GM21825 (cell line): ENCODE data around the gene ZNF320.
"Not testable (repeated sequence)": the region's sequence is repeated elsewhere in the genome, so short reads cannot be mapped to it uniquely, and the experiment has no call there.

Experiments used
- ATAC-seq: cut with Tn5 transposase; IDR thresholded peaks from one replicate; pipeline ENCODE4 v1.9.1; 2021; ENCODE audit warnings: mild to moderate bottlenecking, moderate library complexity; ENCODE audit not compliant: unreplicated experiment

Gene ZNF320

GRCh38 chr19:52897138-52897935 is at the start of gene ZNF320:
ZNF320 (minus strand) TSS chr19:52897635; CDS start chr19:52890255, 7,380 bp downstream.
- ATAC-seq: peak; percentile 96

- ATAC-seq: no peak
Measured at GRCh38 chr19:52946322-52947310, 49.2 kb upstream of the ZNF320 start.

DNA sequence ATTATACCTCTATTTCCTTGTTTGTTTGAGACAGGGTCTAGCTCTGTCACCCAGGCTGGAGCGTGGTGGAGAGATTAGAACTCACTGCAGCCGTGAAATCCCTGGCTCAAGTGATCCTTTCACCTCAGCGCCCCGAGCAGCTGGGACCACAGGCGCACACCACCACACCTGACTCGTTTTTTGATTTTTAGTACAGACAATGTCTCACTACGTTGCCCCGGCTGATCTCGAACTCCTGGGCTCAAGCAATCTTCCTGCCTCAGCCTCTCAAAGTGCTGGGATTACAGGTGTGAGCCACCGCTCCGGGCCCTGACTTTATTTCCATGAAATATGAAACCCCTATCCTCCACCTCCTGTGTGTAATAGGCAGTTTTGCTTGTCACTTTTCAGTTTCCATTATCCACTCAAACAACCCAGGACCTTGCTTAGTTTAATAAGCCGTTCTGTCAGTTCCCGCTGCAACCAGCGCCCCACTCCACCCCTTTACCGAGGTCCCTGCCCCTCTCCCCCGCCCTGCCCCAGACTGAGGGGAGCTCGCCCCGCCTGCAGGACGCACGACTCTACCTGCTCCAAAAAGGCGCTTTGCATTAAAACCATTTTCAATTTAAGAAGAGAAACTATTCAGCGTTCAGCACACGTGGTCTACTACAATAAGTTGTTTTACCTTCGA is 48.4 kb upstream of the ZNF320 start:
- ATAC-seq: no peak

GRCh38 chr19:52944703-52945493 is 47.5 kb upstream of the ZNF320 start:
- not testable (repeated sequence) for ATAC-seq

GRCh38 chr19:52943884-52944643 is 46.6 kb upstream of the ZNF320 start:
- ATAC-seq: no peak

DNA sequence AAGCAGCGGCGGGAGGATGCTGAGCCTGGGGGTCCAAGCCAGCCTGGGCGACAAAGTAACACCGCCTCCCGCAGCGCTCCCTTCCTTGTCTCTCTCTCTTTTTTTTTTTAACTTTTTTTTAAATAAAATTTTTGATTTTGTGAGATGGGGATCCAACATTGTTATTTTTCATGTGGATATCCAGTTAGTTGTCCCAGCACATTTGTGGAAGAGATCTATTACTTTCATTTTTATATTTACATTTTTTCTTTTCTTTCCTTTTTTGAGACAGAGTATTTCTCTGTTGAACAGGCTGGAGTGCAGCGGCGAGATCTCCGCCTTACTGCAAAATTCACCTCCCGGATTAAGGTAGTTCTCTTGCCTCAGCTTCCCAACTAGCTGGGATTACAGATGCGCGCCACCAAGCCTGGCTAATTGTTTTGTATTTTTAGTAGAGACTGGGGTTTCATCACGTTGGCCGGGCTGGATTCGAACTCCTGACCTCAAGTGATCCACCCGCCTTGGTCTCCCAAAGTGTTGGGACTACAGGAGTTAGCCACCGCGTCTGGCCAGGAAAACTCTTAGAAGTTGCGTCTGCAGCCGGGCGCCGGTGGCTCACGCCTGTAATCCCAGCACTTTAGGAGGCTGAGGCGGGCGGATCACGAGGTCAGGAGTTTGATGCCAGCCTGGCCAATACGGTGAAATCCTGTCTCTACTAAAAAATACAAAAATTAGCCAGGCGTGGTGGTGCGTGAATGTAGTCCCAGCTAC is 45.9 kb upstream of the ZNF320 start:
- no peak for ATAC-seq

DNA sequence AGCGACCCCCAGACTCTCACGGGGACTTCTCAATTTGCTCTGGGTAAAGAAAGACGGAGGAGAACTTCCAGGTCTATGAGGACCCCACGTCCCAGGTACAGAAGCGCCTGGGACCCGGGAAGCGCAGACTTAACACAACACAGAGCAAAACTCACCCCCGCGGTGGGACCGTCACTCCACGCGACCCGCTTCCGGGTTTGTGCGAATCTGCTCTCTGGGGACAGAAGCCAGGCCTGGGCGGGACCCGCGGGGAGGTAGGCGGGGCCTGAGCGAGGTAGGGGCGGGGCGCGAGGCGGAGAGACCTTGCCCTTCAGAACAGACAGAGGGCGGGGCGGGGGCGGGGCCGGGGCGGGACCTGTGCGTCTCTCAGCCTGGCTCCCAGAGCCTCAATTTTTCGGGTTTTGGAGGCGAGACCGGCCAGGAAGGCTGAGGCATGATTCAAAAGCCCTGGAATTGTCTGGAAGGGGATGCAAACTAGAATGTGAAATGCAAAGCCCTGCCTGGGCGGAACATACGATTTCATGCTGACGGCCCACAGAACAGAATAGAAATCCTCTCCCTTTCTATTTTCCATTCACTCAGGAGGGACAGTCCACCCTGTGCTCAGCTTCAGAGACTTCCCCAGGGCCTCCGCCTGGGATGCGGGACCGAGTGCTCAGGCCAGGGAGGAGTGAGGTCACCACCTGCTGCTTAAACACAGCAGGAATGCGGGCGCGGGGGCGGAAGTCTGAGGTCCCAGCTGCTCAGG is 45.1 kb upstream of the ZNF320 start:
- ATAC-seq: peak; percentile 90

DNA sequence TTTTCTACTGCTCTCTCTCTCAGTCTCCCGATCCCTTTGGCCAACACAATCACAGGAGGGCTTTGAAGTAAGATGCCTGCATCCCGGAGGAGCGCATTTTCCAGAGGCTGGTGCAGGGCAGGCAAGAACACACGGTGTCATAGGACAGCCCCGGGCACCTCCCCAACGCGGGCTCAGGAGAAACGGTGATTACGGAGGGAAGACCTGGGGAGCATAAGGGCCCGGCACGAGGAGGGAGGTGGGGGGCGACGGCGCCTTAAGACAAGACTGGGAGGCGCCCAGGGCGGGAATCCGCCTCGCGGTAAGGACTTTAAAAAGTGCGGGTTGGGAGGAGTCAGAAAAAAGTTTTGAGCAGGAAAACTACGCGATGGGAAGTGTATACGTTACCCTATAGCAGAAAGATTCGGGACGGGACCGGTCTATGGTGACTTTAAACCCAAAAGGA is 44.5 kb upstream of the ZNF320 start:
- peak; percentile 21 for ATAC-seq

- not testable (repeated sequence) for ATAC-seq
Measured at GRCh38 chr19:52941523-52941922, 44.1 kb upstream of the ZNF320 start.

DNA sequence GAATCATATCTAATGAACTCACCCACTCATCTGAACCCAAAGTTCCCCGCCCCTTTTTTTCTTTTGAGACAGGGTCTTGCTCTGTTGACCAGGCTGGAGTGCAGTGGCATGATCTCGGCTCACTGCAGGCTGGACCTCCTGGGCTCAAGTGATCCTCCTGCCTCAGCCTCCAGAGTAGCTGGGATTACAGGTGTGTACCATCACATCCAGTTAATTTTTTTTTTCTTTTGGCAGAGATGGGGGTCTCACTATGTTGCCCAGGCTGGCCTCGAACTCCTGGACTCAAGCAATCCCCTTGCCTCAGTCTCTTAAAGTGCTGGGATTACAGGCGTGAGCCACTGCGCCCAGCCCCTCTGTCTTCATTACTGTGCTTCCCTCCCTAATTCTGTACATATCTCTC is 43.5 kb upstream of the ZNF320 start:
- not testable (repeated sequence) for ATAC-seq

- ATAC-seq: no peak
Measured at GRCh38 chr19:52938761-52939160, 41.3 kb upstream of the ZNF320 start.

GRCh38 chr19:52936954-52937325 is 39.5 kb upstream of the ZNF320 start:
- ATAC-seq: no peak

DNA sequence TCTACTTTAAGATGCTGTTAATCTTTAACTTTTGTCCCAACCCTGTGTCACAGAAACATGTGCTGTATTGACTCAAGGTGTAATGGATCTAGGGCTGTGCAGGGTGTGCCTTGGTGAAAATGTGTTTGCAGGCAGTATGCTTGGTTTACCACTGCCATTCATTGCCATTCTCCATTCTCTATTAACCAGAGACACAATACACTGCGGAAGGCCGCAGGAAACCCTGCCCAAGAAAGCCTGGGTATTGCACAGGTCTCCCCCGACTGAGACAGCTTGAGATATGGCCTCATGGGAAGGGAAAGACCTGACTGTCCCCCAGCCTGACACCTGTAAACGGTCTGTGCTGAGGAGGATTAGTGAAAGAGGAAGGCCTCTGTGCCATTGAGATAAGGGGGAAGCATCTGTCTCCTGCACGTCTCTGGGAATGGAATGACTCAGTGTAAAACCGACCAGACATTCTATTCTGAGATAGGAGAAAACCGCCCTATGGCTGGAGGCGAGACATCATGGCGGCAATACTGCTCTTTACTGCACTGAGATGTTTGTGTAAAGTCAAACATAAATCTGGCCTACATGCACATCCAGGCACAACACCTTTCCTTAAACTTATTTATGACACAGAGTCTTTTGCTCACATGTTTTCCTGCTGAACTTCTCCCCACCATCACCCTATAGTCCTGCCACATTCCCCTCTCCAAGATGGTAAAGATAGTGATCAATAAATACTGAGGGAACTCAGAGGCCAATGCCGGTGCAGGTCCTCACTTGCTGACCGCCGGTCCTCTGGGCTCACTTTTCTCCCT is 38.9 kb upstream of the ZNF320 start:
- no peak for ATAC-seq

DNA sequence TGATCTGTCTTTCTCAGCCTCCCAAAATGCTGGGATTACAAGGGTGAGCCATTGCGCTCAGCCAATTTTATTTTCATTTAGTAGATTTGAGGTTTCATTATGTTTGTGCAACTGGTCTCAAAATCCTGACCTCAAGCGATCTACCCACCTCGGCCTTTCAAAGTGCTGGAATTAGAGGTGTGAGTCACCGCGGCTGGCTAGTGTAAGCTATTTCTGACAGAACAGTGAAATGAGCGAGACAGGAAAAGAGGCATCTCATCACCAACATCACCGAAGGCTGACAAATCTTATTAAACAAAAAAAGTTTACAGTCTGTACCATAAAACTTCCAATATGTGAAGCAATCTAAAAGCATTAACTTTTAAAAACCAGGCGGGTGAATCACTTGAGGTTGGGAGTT is 38.0 kb upstream of the ZNF320 start:
- no peak for ATAC-seq

DNA sequence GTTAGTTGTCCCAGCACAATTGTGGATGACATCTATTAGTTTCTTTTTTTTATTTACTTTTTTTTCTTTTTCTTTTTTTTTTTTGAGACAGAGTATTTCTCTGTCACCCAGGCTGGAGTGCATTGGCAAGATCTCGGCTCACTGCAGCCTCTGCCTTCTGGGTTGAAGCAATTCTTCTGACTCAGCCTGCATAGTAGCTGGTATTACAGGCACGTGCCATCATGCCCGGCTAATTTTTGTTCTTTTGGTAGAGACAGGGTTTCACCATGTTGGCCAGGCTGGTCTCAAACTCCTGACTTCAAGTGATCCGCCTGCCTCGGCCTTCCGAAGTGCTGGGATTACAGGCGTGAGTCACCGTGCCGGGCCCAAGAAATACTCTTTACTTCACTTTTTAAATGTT is 27.2 kb upstream of the ZNF320 start:
- ATAC-seq: not testable (repeated sequence)

GRCh38 chr19:52923778-52924593 is 26.6 kb upstream of the ZNF320 start:
- no peak for ATAC-seq
